GM19238 (cell line): ENCODE results near the gene FCN1.
"Not testable (repeated sequence)": the region's sequence is repeated elsewhere in the genome, so short reads cannot be mapped to it uniquely, and the experiment has no call there.

ENCODE experiments used
- DNase-seq: peaks from one replicate; pipeline ENCODE4 v3.0.0; 2011; ENCODE audit warnings: low spot score; ENCODE audit not compliant: insufficient read length

FCN1 gene

GRCh38 chr9:134917431-134918373 lies at the start of gene FCN1:
TSS of gene FCN1 (minus strand) at chr9:134917912. CDS start at chr9:134917871, 41 bp downstream.
- no peak for DNase-seq

DNA sequence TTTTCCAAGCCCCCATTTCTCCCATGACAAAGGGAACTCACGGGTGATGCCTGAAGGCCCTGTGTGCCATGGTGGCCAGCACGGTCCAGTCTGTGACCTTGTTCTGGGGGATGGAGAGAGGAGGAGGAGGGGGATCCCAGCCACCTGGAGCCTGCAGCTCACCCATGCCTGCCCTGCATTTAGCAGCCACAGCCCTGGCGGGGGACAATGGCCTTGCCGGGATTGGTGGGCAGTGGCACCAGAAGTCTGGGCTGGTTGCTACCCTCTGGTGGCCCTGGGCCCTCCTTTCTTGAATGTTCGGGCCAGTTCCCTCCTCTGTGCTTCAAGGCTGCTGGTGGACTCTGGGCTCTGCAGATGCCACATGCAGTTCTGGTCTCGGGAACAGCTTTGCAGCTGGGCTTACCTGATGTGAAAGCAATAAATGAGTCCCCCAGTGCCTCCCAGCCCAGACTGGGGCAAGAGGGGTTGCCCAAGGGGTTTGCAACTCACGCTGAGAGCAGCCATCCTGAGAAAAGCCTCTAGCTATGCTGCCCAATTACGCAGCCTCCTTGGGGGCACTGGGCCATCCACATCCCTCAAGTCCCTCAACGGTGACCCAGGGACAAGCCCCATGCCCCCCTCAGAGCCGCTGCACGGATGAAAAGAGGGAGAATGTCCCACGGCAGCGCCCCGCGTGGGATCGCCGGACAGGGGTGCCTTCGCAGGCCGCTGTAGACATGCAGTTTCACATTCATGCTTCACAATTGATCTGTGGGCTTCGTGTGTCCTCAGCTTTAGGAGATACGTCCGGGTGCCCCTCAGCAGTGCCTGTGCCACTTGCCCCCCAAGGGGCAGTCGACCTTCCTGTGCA lies 49.2 kb upstream of the FCN1 start:
- DNase-seq: no peak

- DNase-seq: no peak
Observed at GRCh38 chr9:134966270-134966669, 48.6 kb upstream of the FCN1 start.

DNA sequence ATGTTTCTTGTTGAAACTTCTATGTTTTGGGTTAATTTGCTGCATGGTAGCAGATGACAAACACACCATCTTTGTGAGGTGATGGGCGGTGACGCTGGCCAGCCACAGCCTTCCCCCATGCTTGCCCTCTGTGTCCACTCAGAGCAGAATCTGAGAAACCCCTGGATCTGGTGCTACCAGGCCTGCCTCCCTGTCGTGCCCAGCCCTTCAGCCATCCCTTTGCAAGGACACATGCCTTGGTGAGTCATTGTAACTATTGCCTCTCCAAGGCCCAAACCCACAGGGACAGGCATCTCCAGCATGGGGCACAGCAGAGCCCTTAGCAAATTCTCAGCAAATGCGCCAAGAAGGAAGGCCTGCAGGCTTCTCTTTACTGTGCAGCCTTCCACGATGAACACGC lies 48.1 kb upstream of the FCN1 start:
- DNase-seq: no peak

DNA sequence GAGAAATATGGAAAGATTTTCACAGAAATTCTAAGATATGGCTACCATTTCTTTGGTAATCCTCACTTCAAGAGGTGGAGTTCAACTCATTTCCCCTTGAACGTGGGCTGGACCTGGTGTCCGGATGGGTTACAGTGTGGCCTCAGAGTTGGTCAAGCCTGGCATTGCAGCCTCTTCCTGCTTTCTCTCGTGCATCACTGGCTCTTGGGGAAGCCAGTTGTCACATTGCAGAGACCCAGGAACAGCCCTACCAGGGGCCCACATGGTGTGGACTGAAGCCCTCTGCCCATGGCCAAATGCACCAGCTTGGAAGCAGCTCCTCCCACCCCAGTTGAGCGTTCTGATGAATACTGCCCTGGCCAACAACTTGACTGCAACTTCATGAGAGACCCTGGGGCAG lies 47.7 kb upstream of the FCN1 start:
- no peak for DNase-seq

DNA sequence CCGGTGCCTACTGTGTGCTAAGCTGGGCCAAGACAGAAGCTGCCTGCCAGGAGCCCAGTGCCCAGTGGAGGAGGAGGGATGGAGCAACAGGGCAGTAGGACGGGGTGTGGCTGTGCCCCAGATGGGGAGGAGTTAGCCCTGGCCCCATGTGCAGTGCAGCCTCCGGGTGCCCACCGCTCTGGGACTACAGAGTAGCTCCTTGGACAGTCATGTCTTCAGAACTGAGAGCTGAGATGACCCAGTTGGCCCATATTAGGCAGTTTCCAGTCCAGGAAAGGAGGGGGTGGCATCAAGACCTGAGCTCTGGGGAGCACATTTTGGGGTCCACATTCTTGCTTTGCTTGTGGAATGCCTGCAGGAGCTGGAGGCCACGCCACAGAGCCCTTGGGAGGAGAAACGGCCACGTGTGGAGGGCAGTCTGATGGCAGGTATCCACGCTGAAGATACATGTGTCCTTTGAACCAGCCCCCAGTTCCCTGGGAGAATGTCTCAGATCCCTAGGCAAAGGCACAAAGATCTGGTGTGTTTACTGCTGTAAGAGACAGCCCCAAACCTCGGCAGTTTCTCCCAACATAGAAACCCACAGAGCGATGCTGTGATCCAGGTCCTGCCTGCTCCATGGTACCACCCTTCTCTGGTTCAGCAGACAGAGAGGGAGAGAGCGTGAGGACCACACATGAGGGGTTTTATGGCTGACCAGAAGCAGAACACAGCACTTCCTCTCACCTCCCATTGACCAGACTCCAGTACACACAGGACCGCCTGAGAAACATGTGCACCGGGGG lies 46.8 kb upstream of the FCN1 start:
- no peak for DNase-seq

GRCh38 chr9:134963546-134963945 lies 45.8 kb upstream of the FCN1 start:
- DNase-seq: no peak

- DNase-seq: no peak
Observed at GRCh38 chr9:134962973-134963364, 45.3 kb upstream of the FCN1 start.

DNA sequence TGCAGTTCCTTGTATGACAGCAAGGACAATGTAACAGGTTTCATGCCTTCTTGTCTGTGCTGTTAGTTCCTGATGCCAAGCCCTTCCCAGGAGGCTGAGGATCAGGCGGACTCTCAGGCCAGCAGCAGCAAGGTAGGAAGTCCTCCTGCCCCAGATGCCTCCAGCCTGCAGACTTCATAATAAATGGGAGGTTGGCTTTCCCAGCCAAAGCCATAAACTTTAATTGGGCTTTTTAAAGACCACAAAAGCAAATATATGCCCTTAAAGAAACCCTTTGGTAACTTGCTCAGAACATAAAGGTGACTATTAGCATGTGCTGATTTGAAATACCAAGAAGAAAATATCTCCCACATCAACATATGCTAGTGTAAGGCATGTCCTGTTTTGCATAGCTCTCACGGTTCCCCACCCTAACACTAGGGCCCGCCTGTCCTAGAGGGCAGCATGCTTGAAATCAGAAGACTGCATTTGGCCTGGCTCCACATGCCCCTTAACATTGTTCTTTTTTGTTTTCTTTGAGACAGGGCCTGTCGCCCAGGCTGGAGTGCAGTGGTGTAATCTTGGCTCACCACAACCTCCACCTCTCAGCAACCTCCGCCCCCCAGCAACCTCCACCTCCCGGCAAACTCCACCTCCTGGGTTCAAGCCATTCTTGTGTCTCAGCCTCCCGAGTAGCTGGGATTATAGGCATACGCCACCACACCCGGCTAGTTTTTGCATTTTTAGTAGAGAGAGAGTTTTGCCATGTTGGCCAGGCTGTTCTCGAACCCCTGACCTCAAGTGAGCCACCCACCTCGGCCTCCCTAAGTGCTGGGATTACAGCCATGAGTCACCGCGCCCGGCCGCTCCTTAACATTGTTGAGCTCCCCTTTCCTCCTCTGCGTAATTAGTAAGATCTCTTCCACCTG lies 44.6 kb upstream of the FCN1 start:
- DNase-seq: no peak

GRCh38 chr9:134961331-134962064 lies 43.8 kb upstream of the FCN1 start:
- DNase-seq: no peak

- no peak for DNase-seq
Observed at GRCh38 chr9:134960701-134961181, 43.0 kb upstream of the FCN1 start.

- no peak for DNase-seq
Observed at GRCh38 chr9:134959971-134960310, 42.2 kb upstream of the FCN1 start.

DNA sequence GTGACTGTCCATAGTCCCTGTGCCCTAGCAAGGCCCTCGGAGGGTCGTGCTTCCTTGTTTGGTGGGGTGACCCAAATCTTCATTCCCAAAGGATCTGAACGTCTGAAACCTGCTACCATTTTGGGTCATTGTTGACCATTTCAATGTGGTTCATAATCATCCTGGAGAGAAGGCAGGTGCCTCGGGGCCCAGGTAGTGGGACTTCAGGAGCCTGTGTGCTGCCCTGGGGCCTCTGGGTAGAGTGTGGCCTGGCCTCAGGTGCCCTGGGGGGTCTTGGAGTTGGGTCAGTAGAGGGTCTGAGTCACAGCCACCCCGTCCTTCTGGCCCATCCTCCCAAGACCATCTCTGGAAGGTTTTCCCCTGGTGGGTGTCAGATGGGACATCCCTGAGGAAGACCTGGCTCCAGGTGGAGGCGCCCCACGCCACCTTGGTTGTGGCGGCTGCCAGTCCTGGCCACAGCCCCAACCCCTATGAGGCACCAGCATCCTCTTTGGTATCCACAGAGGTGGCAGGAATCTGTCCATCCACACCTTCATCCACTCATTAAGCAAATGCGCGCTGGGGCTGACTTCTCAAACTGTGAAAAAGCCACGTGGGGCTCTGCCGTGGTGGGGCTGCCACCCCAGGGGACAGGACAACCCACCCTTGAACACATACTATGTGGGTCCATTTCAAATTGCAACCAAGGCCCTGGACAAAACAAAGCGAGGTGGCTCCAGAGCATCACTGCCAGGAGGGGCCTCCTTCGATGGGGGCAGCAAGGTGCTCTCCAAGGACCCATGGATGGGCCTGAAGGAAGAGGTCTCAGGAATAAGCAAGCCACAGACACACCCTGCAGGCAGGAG lies 41.6 kb upstream of the FCN1 start:
- DNase-seq: no peak

- no peak for DNase-seq
Observed at GRCh38 chr9:134957945-134958227, 40.2 kb upstream of the FCN1 start.

- no peak for DNase-seq
Observed at GRCh38 chr9:134957165-134957944, 39.6 kb upstream of the FCN1 start.

DNA sequence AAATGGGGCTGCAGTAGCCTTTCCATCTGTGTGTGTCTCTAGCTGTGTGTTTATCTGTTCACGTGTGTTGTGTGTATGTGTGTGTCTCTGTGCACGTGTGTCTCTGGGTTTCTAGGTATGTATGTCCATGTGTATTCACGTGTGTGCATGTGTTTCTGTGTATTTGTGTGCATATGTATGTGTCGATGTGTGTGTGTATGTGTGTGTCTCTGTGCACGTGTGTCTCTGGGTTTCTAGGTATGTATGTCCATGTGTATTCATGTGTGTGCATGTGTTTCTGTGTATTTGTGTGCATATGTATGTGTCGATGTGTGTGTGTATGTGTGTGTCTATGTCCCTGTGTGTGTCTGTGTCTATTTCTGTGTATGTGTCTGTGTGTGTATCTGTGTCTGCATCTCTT lies 38.7 kb upstream of the FCN1 start:
- DNase-seq: not testable (repeated sequence)

DNA sequence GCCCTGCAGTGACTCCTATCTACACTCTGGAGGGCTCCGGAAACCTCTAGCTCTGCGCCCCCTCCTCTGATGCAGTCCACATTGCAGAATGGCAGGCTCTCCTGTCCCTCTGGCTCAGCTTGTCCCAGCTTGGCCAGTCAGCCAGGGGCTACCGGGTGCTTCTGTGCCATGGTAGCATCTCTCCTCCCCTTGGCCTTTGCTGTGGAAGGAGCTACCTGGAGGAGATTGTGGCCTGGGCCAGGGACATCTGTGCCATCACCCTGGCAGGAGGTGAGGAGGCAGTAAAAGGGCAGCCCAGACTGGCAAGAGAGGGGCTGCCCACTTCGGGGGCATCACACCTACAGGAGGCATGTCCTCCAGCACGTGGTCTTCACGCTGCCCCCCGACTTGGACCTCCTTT lies 38.1 kb upstream of the FCN1 start:
- no peak for DNase-seq

GRCh38 chr9:134955156-134955555 lies 37.4 kb upstream of the FCN1 start:
- no peak for DNase-seq
